ENCODE measurements around the gene PTPN14.

The PTPN14 gene

GRCh38 chr1:214567481-214567980 lies 16.1 kb upstream of the PTPN14 start:
- DNase-seq = no peak

- no peak for DNase-seq
Observed at GRCh38 chr1:214566158-214567104, 15.0 kb upstream of the PTPN14 start.

GRCh38 chr1:214565310-214565709 lies 13.9 kb upstream of the PTPN14 start:
- no peak for DNase-seq

- DNase-seq = no peak
Observed at GRCh38 chr1:214563881-214564280, 12.5 kb upstream of the PTPN14 start.

DNA sequence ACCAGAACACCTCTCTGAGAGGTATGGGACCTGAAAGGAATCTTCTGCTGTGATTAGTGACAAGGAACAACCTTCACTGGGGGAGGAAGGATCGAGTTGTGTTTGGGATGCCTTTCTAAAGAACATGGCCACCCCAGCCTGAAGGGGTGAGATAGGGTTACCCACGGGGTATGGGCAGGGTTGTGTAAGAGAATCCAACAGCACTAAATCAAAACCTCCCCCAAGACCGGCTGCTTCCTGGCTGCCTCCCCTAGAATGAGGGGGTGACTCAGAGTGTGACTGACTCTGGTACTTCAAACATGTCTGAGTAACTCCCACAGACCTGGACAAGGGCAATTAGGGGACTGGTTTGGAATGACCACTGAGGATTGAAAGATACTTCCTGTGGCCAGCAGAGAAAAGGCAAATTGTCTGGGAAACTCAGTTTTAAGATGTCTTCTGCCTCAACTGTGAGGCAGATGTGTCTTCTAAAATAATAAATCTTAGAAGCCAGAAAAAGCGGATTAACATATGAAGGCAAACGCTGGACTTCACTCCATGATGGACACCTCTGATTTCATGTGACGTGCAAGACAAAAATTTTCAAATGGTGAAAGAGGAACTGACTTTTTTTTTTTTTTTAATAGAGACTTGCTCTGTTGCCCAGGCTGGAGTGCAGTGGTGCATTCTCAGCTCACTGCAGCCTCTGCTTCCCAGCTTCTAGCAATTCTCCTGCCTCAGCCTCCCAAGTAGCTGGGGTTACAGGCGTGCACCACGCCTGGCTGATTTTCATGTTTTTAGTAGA lies 6.7 kb upstream of the PTPN14 start:
- DNase-seq = no peak

DNA sequence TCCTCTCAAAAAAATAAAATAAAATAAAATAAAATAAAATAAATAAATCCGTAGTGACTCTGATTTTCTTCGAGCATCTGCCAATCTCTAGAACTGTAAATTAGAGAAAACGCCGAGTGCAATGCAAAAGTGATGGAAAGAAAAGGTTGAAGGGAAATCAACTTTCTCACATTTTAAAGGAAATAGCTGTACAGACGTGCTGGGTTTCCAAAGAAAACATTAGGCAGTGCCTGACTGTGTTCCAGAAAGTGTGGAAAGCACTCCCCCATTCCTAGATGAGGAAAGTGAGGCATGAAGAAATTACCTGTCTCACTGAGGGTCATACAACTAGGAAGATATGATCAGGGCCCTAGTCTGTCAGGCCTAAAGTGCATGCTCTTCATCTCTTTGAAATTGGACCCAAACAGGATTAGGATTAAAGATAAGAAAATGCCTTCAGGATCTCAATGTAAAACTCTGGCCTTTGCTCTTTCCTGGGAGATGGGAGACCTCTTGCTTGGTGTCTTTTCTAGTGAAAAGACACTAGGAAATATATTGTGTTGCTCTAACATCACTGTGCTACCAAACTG lies 1.8 kb upstream of the PTPN14 start:
- no peak for DNase-seq

DNA sequence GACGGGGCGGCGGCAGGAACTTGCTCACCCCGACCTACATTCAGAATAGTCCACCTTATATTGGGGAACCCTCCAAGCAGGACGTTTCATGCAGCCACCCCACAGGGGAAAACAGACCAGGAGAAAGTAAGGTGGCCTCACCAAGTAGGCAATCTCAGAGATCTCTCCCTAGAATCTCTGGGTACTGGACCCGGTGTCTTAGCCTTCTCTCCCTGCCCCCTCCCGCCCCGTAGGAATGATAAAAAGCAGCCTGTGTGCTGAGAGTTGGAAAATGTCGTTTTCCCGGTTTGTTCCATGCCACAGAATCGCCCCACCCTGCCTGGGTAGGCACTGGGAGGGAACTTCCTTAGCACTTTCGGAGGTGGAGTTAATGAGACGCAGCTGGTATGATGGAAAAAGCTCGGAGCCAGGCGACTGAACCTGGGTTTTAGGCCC lies 789 bp upstream of the PTPN14 start:
- no peak for DNase-seq

- DNase-seq = no peak
Observed at GRCh38 chr1:214550857-214551435, 456 bp downstream of the PTPN14 start.

DNA sequence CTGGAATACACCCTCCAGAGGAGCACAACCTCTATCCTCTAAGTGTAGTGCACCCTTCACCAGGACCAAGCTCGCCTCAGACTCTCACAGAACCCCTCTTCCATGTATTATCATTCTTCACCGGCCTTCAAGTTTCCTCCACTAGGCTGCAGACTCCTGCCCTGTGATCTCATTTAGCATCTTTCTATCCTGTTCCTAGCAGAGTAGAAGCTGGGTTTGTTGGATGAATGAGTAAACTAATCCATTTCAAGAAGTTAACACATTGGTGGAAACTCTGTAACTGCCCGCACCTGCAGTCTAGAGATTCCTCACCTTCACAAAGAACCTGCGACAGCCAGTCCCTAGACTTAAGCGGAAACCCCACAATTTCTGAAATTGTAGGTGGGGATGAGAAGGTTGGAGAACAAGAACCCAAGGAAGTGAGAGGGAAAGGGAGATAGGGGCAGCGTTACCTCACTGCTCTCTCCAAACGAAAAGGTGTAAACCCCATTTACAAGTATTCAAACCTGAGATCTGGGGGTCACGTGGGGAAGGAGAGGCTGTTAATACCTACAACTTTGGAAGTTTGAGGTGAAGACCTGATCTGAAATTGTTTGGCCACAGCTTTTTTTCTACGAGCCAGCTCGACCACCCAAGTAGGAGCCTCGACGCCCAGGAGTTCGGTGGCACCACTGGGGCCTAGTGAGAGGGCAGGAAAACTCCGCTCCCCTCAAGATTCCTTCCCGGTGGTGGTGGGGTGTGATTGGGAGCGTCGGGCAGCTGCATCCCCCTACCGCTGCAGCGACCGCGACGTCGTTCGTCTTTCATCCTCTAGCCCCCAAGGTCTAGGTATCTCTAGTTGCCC lies 1.2 kb downstream of the PTPN14 start:
- no peak for DNase-seq

- no peak for DNase-seq
Observed at GRCh38 chr1:214549604-214550003, 1.8 kb downstream of the PTPN14 start.

- no peak for DNase-seq
Observed at GRCh38 chr1:214548988-214549387, 2.4 kb downstream of the PTPN14 start.

GRCh38 chr1:214548271-214548670 lies 3.1 kb downstream of the PTPN14 start:
- DNase-seq = no peak

GRCh38 chr1:214547747-214548146 lies 3.7 kb downstream of the PTPN14 start:
- no peak for DNase-seq

- no peak for DNase-seq
Observed at GRCh38 chr1:214546886-214547641, 4.3 kb downstream of the PTPN14 start.

DNA sequence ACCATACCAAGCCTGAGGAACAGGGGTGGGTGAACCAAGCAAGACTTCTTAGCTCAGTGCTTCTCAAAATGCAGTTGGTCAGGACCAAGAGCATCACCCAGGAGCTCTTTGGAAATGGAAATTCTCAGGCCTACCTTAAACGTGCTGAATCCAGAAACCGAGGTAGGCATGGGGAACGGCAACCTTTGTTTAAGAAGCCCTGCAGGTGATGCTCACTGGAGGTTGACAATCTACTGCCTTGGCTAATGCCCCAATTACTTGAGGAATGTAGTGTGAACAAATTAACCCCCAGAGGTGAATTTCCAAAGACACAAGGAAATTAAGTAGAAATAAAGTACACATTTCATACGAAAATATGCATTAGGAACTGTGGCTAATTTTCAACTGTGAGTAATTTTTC lies 5.3 kb downstream of the PTPN14 start:
- DNase-seq = no peak

GRCh38 chr1:214545293-214545692 lies 6.1 kb downstream of the PTPN14 start:
- DNase-seq = no peak

DNA sequence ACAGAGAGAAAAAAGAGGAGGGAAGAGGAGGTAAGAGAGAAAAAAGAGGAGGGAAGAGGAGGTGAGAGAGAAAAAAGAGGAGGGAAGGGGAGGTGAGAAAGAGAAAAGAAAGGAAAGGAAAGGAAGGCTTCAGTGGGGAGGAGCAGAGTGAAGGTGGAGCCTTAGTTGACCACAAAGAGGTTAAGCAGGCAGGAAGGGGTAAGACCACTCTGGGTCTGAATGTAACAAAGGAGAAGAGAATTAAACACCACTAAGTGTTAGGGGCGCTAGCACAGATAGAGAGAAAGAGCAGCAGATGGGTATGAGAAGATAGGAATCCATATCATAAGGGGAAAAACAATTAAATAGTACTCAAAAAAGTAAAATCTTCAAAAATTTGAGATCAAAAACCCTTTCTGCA lies 6.6 kb downstream of the PTPN14 start:
- DNase-seq = no peak

GRCh38 chr1:214542275-214543199 lies 8.9 kb downstream of the PTPN14 start:
- no peak for DNase-seq

GRCh38 chr1:214541693-214542092 lies 9.7 kb downstream of the PTPN14 start:
- no peak for DNase-seq

DNA sequence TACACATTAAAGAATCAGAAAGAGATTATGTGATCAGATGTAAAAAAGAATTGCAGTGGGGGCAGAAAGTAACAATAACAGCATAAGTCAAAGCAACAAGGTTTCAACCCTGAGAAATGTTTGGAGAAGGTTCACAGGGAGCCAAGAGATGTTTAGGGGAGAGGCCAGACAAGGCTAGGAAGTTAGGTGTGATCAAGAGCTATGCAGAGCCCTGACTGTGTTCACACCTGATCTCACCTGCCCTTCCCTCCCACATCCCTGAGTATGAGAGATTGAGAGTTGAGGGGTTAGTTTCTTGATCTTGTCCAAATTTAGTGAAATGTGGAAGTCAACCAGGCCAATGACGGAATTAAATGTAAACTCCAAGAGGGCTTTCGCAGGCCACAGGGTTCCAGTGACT lies 10.2 kb downstream of the PTPN14 start:
- no peak for DNase-seq
